GM12801 (cell line): ENCODE measurements around the gene HSF2BP.

Experiments used
- CTCF ChIP-seq: IDR thresholded peaks from one replicate; pipeline ENCODE4 v1.5.1; 2011; ENCODE audit warnings: control low read depth; ENCODE audit not compliant: insufficient read length; ENCODE audit errors: extremely low read depth

Gene HSF2BP

GRCh38 chr21:43654806-43655489, 4.3 kb downstream of the HSF2BP start:
- TF ChIP-seq CTCF: no peak

- TF ChIP-seq CTCF: no peak
Measured at GRCh38 chr21:43653626-43654025, 5.7 kb downstream of the HSF2BP start.

- no peak for TF ChIP-seq CTCF
Measured at GRCh38 chr21:43652616-43653015, 6.7 kb downstream of the HSF2BP start.

- no peak for TF ChIP-seq CTCF
Measured at GRCh38 chr21:43648171-43648570, 11.1 kb downstream of the HSF2BP start.

- no peak for TF ChIP-seq CTCF
Measured at GRCh38 chr21:43646550-43647260, 12.6 kb downstream of the HSF2BP start.

GRCh38 chr21:43645976-43646375, 13.3 kb downstream of the HSF2BP start:
- no peak for TF ChIP-seq CTCF

GRCh38 chr21:43645136-43645891, 14.0 kb downstream of the HSF2BP start:
- TF ChIP-seq CTCF: no peak
